WERI-Rb-1 (cell line): ENCODE results near the gene RHBDD1.

Experiments used
- DNase-seq: peaks from one replicate; pipeline ENCODE4 v3.0.0-alpha.2; 2020
- H3K27ac ChIP-seq: fragments of 250-450 bp; sonication (Bioruptor Pico); 2 replicates; pipeline ENCODE4 v1.5.1; 2020; ENCODE audit warnings: mild to moderate bottlenecking, moderate library complexity
- H3K27me3 ChIP-seq: fragments of 250-450 bp; sonication (Bioruptor Pico); 2 replicates; pipeline ENCODE4 v1.5.1; 2021; ENCODE audit warnings: mild to moderate bottlenecking, low read depth, moderate library complexity; ENCODE audit not compliant: insufficient read depth, severe bottlenecking
- H3K36me3 ChIP-seq: fragments of 250-450 bp; sonication (Bioruptor Pico); 2 replicates; pipeline ENCODE4 v1.5.1; 2020; ENCODE audit warnings: mild to moderate bottlenecking, moderate library complexity
- H3K4me3 ChIP-seq: 2 replicates; pipeline ENCODE4 v1.5.1; 2011; ENCODE audit warnings: low read depth, mild to moderate bottlenecking, control low read depth, low read length
- H3K9me3 ChIP-seq: fragments of 250-450 bp; sonication (Bioruptor Pico); 2 replicates; pipeline ENCODE4 v1.5.1; 2021; ENCODE audit warnings: mild to moderate bottlenecking, moderate library complexity; ENCODE audit not compliant: severe bottlenecking
- TF ChIP-seq, protein P1 (sequence below): IDR thresholded peaks from 2 replicates; pipeline ENCODE4 v1.5.1; 2011; ENCODE audit warnings: low read depth, mild to moderate bottlenecking, control low read depth, inconsistent platforms, low read length

The RHBDD1 gene

DNA sequence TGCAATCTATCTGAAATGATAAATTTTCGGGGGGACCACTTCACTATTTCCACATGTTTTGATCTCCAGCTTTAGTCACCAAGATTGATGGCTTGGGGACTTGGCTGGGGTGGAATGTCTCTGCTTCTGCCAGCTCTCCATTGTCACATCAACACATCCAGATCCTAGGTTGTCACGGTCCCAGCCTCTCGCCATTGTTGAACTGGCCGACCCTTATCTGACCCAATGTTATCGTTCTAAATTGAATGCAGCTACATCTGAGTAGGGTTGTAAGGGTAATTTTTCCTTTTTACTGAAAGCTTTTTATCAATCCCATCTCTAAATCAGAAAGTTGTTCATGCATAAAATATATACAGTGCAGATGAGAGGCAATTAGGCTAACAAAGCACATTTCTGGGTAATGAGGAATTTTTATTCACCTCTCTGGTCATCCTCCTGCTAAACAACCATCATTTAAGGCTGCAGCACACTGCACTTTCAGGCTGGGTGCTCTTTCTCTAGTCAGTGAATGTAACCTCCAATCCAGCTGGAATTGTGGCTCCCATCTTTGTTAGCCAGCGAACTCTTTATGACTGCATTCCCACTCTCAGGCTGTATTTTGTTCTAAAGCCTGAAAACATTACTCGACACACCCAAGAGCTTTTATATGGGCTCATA, 200.0 kb downstream of the RHBDD1 start:
- DNase-seq: no peak
- no peak overlapping the region for H3K4me3 ChIP-seq
- H3K27ac ChIP-seq: no peak overlapping the region
- no peaks in the 10 kb centered on the region for H3K36me3 ChIP-seq
- no peaks in the 10 kb centered on the region for H3K27me3 ChIP-seq
- no peaks in the 10 kb centered on the region for H3K9me3 ChIP-seq
- TF ChIP-seq, protein P1, sequence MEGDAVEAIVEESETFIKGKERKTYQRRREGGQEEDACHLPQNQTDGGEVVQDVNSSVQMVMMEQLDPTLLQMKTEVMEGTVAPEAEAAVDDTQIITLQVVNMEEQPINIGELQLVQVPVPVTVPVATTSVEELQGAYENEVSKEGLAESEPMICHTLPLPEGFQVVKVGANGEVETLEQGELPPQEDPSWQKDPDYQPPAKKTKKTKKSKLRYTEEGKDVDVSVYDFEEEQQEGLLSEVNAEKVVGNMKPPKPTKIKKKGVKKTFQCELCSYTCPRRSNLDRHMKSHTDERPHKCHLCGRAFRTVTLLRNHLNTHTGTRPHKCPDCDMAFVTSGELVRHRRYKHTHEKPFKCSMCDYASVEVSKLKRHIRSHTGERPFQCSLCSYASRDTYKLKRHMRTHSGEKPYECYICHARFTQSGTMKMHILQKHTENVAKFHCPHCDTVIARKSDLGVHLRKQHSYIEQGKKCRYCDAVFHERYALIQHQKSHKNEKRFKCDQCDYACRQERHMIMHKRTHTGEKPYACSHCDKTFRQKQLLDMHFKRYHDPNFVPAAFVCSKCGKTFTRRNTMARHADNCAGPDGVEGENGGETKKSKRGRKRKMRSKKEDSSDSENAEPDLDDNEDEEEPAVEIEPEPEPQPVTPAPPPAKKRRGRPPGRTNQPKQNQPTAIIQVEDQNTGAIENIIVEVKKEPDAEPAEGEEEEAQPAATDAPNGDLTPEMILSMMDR: no peak

DNA sequence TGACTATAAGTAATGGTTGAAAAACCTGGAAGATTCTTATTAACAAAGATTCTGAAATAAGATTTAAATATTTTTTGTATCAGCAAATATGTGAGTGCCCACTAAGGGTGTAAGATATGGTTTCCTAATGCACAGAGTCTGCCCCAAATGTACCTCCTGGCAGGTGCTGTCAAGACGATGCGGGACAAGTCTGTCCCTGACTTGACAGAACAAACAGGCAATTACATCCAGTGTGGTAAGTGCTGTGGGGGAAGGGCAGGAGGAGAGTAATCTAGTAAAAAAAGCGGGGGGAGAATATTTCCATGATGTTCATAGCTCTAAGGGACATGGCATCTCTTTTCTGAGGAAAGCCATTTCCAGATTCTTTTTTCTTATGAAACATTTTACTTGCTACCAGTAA, 200.7 kb downstream of the RHBDD1 start:
- TF ChIP-seq, protein P1: no peak
- Histone ChIP-seq H3K36me3 (no peaks in the 10 kb centered on the region), H3K27ac (no peak overlapping the region), H3K27me3 (no peaks in the 10 kb centered on the region), H3K4me3 (no peak overlapping the region), H3K9me3 (no peaks in the 10 kb centered on the region)
- DNase-seq: no peak

DNA sequence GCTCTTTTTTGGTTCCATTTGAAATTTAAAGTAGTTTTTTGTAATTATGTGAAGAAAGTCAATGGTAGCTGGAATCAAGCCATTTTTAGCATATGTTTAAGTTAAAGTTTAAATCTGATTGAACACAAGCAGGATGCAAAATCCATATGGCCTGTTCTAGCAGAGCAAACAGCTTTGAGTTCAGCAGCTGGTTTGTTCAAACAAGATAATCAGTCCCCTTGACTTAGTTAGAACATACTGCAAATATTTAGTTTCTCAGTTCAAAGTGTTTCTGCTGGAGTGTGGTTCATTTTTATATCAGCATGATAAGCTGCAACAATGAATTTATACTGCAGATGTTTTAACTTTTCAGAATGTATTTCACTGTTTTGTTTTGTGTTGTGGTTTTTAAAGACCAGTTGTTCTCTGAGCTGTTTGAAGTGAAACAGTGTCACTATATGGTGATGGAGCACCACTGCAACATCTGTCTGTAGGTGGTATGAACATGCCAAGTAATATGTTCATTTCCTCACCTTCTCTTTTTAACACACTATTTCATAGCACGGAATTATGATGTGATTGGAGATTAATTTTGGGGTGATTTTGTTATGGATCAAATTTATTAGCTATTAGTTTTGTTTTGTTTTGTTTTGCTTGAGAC, 202.8 kb downstream of the RHBDD1 start:
- H3K27me3 ChIP-seq: no peaks in the 10 kb centered on the region
- no peaks in the 10 kb centered on the region for H3K36me3 ChIP-seq
- no peak overlapping the region for H3K27ac ChIP-seq
- TF ChIP-seq, protein P1: no peak
- DNase-seq: no peak
- H3K4me3 ChIP-seq: no peak overlapping the region
- no peaks in the 10 kb centered on the region for H3K9me3 ChIP-seq

GRCh38 chr2:227043981-227044380, 208.1 kb downstream of the RHBDD1 start:
- TF ChIP-seq, protein P1: no peak
- Histone ChIP-seq H3K9me3 (no peaks in the 10 kb centered on the region), H3K36me3 (no peaks in the 10 kb centered on the region), H3K27me3 (no peaks in the 10 kb centered on the region), H3K4me3 (no peak overlapping the region), H3K27ac (no peak overlapping the region)
- DNase-seq: no peak
